Epithelial cell of proximal tubule (primary cell): ENCODE results near the gene DLGAP3. TPM values are rescaled to one million over a fixed set of nuclear protein-coding genes. Genes with fewer than 3 reads are reported as not detected.

Experiments
- DNase-seq: peaks from one replicate; pipeline ENCODE4 v3.0.0-alpha.2; 2011; ENCODE audit warnings: low read depth
- H3K4me3 ChIP-seq: 2 replicates; pipeline ENCODE4 v1.5.1; 2011; ENCODE audit warnings: low read depth, mild to moderate bottlenecking, low read length
- CTCF ChIP-seq: conservative IDR thresholded peaks from 2 replicates; pipeline ENCODE4 v1.5.1; 2012; ENCODE audit warnings: low read depth, mild to moderate bottlenecking, low read length
- total RNA-seq: library from RNA; depleted of rRNA; stranded (reverse); fragments of >200 nt; gene quantifications from 2 replicates; pipeline ENCODE4 v1.2.3, GENCODE V29; 2015

The DLGAP3 gene
- total RNA-seq, 1 donor from 2014 or later: 0.81 TPM

GRCh38 chr1:34845131-34845901 is 84.1 kb downstream of the DLGAP3 start:
- no peak for TF ChIP-seq CTCF
- no peak for DNase-seq
- no peak overlapping the region for H3K4me3 ChIP-seq

GRCh38 chr1:34844252-34844634 is 85.2 kb downstream of the DLGAP3 start:
- no peak overlapping the region for H3K4me3 ChIP-seq
- no peak for TF ChIP-seq CTCF
- DNase-seq: no peak

GRCh38 chr1:34843392-34844251 is 85.8 kb downstream of the DLGAP3 start:
- DNase-seq: no peak
- no peak overlapping the region for H3K4me3 ChIP-seq
- TF ChIP-seq CTCF: no peak

- TF ChIP-seq CTCF: no peak
- DNase-seq: no peak
- no peak overlapping the region for H3K4me3 ChIP-seq
Observed at GRCh38 chr1:34842952-34843371, 86.5 kb downstream of the DLGAP3 start.

- TF ChIP-seq CTCF: no peak
- H3K4me3 ChIP-seq: no peak overlapping the region
- no peak for DNase-seq
Observed at GRCh38 chr1:34842073-34842472, 87.4 kb downstream of the DLGAP3 start.

- no peak for TF ChIP-seq CTCF
- no peak for DNase-seq
Observed at GRCh38 chr1:34840426-34840825, 89.0 kb downstream of the DLGAP3 start.

More at GRCh38 chr1:34840426-34840825, 89.0 kb downstream of the DLGAP3 start:
- no peak overlapping the region for H3K4me3 ChIP-seq
